UCSD-AML1 (cell line): ENCODE measurements around the gene U2AF2.

Experiments
- DNase-seq: peaks from one replicate; lab custom pipeline; 2025; ENCODE audit not compliant: unreplicated experiment; lab: John Stamatoyannopoulos, UW

The U2AF2 gene

DNA sequence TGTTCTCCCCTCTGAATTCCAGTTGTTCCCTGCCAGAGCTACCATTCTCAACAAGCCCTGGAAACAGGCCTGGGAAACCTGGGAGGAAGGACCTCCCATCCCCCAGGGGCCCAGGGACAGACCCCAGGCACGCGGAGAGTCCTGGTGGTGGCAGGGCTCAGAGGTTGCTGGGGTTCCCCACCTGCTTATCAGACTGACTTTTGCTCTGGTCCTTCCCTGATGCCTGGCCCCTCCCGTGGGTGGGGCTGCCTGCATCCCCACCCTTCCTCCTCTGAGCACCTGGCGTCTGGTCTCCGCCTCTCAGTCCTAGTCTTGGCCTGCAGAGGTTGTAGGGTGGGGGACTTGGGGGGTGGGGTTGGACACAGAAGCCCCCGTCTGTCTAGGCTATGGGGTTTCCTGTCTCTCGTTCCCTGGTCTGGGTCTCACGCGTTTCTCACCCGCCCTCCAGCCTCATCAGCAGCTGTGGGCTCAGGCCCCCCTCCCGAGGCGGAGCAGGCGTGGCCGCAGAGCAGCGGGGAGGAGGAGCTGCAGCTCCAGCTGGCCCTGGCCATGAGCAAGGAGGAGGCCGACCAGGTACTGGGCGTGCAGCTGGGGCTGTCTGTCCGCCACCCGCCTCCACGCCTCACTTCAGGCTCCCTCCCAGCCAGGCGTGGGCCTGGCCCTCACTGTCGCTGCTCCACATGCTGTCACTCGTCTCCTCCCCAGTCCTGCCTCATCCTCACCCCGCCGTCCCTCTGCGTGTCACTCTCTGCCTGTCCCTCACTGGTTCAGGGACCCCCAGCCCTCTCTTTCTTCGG is 33.8 kb downstream of the U2AF2 start:
- DNase-seq: no peak

DNA sequence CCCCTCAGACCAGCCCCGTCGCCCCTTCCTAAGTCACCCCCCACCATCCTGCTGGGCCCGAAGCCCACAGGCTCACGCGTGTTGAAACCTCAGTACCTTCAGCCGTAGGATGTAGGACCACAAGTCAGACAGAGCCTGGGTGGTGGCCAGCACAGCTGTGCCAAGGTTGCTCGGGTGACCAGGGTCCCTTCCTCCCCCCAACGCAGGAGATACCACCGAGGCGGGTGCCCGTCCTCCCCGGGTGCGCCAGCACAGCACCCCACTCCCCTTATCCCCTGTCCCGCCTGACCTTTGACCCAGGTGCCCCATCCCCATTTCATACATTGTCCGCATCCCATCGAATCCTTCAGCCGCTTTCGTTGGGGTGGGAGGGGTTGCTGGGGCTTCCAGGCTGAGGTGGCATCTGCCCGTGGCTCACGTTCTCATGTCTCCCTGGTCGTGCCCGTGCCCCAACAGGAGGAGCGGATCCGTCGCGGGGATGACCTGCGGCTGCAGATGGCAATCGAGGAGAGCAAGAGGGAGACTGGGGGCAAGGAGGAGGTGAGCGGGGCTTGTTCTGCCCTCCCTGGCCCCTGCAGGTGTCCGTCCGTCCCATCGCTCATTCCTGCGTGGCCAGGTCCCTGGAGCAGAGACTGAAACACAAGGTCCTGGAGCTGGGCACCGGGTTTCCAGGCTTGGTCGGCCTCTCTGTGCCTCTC is 34.7 kb downstream of the U2AF2 start:
- DNase-seq: no peak

DNA sequence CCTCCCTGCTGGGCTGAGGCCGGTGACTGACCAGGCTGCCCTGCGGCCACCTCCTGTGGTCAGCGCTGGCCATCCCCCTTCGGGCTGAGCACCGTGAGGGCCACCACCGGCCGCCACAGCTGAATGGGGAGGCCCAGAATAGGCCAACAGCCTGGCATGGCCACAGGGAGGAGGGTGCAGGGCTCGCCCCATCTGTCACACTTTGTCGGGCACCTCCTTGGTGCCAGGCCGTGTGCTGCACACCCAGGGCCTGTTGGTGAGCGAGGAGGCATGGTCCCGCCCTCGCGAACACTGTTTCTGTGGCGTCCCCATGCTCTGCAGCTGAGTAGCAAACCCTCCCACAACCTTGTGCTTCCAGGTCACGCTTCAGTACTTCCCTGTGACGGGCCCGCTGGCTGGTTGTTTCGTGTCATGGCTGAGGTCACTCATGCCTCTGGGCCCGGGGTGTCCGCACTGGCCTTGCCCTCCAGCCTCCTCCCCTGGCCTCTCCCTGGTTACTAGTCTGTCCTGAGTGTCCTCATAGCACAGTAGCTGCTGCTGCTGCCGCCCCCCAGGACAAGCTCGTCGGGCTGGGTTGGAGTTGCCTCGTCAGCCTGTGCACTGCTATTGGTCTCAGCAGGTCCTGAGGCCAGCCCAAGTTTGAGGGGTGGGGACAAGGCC is 35.4 kb downstream of the U2AF2 start:
- no peak for DNase-seq

DNA sequence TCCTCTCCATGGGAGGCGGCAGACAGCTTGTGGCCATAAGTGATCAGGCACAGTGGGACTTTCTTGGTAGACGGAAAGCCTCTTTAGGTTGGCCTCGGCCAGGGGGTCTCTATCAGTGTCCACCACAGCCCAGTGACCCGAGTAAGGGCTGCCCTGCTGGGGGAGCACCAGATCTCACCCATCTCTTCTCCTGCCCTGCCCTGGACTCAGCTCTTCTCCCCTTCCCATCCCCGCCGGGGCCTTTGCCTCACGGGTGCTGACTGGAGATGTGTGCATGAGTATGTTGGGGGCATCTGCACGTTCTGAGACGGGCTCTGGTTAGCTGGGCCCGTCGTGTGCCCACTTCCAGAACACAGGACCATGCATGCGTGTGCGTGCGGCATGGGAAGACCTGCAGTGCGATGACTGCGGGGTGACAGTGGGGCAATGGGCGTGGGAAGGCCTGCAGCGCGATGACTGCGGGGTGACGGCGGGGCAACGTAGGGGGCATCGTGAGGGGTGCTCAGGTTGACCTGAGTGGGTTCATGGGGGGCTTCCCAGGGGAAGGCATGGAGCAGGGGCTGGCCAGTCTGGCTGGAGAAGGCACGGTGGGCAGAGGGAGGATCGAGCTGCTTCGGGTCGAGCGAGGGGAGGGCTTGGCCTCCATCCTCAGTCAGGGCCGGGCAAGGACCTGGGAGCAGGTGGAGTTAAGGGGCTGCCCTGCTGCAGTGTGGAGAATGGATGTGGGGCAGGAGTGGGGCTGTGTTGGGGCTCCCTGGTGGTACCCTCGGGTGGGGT is 36.1 kb downstream of the U2AF2 start:
- no peak for DNase-seq

DNA sequence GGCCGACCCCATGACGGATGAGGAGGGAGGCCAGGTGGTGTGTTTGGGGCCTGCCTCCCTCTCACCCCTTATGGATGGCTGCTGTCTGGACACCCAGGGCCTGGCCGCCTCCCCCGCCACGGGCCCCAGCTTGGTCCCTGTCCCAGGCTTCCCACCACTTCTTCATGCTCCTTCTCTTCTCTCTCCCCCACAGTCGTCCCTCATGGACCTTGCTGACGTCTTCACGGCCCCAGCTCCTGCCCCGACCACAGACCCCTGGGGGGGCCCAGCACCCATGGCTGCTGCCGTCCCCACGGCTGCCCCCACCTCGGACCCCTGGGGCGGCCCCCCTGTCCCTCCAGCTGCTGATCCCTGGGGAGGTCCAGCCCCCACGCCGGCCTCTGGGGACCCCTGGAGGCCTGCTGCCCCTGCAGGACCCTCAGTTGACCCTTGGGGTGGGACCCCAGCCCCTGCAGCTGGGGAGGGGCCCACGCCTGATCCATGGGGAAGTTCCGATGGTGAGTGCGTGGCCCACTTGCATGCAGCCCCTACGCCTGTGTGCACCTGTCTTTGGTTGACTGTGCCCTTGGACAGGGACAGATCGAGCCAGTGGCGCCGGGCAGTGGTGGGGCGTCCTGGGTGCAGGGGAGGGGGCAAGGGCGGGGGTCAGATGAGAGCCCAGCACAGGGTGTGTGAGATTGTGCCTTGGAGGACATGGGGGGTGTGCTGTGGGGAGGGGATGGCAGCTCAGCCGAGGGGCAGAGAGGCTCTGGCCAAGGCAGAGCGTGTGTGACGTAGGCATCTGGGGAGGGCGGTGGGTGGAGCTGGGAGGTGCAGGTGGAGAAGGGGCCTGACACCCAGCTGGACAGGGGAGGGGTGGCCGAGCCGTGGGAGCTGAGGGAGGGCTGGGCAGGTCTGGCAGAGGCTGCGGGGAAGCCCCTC is 37.0 kb downstream of the U2AF2 start:
- no peak for DNase-seq

DNA sequence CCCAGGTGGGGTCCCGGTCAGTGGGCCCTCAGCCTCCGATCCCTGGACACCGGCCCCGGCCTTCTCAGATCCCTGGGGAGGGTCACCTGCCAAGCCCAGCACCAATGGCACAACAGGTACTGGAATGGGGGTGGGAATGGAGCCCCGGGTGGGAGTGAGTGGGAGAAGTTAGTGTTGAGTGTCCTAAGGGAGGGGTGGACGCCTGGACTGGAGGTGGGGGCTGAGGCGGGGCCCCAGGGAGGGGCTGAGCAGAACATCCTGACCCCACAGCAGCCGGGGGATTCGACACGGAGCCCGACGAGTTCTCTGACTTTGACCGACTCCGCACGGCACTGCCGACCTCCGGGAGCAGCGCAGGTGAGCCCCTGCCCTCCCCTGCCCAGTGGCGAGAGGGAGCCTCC is 37.8 kb downstream of the U2AF2 start:
- no peak for DNase-seq

DNA sequence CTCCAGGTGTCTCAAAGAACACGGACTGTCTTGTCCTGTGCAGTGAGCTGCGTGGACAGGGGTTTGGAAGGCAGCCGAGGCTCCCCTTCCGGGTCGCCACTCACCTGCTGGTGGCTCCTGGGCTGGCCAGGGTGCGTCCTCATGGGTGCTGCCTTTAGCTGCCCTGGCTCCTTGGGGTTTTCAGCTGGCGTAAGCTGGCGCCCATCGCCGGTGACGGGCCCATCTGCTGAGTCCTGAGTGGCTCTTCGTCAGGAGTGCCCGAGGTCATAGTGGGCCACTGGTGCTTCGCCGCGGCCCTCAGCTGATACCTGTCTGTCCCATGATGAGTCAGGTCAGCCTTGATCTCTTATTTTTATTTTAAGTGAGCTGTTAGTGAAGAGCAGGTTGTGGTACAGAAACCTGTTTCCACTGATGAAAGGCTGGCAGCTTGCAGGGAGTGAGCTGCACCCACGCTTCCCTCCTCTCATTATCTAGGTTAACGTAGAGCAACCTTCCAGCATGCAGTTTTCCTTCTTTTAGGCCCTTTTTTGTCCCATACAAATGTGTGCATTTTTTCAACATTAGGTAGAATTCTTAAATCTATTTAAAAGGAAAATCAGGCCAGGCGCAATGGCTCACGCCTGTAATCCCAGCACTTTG is 38.6 kb downstream of the U2AF2 start:
- DNase-seq: no peak

DNA sequence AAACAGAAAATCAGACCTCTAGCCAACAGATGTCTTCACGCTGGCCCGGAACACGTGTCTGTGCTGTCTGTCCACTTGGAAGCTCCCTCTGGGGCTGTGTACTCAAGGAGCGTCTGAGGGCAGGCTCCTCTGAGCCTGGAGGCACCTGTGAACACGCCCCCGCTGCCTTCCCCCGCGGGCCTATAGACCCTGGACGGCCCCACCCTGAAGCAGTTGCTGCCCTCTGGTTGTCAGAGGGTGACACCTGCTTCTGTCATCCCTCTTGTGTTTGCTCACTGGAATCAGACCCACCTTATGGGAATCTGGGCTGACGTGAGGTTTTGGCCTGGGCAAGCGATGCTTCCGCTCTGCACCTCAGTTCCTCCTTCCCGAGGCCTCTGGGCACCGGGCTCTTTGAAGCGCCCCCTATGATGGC is 39.4 kb downstream of the U2AF2 start:
- DNase-seq: no peak

DNA sequence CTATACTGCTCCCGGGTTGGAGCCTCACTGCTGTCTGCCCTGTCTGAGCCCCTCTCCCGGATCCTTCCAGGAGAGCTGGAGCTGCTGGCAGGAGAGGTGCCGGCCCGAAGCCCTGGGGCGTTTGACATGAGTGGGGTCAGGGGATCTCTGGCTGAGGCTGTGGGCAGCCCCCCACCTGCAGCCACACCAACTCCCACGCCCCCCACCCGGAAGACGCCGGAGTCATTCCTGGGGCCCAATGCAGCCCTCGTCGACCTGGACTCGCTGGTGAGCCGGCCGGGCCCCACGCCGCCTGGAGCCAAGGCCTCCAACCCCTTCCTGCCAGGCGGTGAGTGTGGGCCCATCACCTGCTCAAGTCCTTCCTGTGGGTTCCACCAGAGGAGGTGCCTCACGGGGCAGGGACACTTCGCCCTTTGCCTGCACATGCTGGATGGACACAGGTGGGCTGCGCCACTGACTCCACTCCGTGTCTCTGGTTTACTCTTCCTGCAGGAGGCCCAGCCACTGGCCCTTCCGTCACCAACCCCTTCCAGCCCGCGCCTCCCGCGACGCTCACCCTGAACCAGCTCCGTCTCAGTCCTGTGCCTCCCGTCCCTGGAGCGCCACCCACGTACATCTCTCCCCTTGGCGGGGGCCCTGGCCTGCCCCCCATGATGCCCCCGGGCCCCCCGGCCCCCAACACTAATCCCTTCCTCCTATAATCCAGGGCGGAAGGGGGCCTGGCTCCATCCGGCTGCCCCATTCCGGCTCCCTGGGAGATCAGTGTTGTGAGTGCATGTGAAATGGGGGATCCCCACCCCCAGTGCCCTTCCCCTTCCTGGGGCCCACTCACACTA is 40.0 kb downstream of the U2AF2 start:
- DNase-seq: no peak

DNA sequence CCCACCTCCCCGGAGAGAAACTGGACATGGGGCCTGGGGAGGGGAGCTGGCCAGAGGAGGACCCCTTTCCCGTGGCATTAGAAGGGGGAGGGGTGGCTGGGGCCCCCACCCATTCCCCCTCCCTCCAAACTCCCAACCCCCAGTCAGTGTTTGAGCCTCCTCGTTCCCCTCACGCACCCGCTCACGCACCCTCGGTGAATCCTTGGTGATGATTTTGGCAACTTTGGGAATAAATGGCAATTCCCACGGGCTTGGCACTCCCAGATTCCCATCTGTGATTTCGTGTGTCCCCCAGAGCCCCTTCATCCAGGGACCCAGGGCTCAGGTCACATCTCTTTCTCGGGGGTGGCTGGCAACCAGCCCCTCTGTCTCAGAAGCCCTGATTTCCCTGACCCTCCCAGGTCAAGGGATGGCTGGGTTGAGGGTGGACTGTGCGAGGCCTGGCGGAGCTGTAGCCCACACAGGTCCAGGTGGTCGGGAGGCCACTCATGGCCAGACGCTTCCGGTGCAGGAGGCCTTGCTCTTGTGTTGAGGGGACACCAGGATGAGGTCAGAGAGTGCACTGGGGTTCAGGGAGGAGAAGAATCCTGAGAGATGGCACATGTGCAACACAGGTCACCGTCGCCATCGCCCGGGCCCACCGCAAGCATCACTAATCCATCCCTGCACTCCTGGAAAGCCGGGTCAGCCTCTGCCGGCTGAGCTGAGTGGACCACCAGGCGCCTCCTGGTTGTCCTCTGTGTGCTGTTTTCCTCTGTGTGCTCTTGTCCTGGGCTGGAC is 40.9 kb downstream of the U2AF2 start:
- no peak for DNase-seq

DNA sequence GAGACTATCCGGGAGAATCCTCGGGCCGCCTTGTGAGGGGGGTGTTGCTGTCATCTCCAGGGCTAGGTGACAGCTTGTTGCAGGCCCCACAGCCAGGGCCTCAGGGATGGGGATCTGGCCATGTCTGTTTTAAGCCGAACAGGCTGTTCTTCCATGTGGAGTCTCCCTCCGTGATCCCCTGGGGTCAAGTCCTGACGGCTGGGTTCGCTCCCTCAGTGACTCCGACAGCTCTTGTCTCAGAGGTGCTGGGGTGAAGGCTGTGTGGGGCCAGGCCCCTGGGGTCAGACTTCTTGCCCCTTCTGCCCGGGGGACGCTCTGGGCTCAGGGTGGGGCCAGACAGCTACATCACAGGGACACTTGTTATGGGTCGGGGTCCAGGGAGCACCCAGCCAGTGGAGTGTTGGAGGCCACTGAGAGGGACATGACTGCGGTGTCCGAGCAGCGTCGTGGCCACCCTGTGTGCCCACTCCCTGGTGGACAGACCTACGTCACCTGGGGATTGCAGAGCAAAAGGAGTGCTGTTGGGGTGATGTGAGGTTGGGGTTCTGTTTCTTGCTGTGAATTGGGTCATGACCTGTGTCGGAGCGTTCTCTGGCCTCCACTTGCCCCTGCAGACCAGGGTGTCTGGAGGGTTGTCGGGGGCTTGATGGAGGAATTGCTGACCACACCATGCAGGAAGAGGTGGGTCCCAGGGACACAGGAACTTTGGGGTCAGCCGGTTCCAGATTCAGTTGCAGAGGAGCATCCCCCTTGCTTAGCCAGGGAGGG is 41.6 kb downstream of the U2AF2 start:
- DNase-seq: no peak

DNA sequence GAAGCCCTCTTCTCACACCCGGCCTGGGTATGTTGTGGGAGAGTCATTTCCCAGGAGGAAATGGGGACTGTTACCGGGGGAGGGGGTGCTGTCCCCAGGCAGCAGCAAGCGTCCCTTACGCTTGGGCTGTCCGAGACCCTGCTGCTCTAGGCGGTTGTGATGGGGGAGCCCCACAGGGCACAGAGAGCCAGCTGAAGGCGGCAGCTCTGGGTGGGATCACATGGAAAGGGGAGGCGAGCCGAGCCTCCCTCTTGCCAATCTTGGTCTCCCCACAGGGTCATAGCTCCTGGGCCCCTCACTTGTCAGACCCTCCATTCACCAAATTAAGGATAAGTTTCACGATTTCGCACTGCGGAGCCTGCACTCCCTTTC is 42.2 kb downstream of the U2AF2 start:
- DNase-seq: no peak

DNA sequence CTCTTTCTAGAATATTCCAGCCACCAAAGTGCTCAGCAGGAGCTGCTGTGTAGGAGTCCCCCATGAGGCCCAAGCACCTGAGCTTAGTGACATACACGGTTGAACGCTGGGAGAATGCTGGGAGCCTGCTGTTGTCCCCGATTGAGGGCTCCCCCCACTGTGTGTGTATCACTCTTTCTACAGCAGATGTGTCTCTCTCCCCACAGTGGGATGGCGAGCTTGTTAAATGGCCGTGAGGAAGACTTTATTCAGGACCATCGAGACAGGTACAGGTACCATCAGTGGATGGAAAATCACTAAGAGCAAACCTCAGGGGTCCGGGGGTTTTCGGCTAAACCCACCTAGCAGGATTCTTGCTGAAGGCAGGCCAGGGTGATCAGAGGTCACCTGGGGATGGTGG is 42.9 kb downstream of the U2AF2 start:
- DNase-seq: no peak

DNA sequence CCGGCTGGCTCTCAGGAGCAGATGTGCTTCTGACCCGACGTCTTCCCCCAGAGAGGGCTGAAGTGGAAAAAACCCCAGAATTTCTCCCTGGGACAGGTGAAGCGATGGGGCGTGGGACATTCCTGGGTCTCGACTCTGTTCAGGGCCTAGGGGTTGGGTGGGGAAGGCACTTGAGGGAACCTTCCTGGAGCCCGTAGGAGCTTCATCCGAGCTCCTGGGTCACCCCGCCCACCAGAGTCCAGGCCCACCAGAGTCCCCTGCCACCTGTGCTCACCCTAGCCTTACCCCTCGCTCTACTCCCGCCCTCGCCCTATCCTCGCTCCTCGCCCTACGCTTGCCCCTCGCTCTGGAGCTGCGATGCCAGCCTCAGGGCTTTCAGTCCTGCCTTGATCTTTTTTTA is 43.4 kb downstream of the U2AF2 start:
- DNase-seq: no peak

DNA sequence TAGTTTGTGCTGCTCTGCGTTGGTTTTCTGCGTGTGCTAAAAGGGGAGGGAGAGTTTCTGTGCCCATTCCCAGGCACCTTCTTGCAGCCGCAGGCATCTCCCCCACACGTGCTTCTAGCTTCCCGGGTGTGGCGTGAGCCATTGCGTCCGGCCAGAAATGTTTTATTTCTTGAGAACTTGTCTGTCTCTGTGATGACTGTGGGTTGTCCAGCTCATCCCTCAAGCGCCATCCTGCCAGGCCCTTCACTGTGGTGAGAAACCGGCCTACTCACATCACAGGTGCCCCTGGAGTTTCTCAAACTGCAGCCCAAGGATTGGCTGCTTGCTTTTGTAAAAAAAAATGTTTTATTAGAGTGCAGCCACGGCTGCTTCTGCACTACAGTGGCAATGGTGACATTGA is 44.4 kb downstream of the U2AF2 start:
- no peak for DNase-seq

DNA sequence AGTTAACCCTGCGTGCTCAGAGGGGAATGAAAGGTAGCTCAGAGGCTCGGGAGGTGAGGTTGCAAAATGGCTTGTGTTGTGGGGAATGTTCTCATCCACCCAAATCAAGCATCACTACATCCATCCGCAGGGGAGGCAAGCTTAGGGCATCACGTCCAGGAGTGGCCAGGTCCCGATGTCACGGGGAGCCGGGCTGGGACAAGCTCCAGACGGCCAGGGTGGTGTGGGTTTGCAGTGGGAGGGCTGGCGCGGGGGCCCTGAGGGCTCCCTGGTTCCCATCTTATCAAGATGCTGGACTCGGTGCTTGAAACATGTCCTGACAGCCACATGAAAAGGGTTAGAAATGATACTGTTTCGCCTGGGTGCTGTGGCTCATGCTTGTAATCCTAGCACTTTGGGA is 46.0 kb downstream of the U2AF2 start:
- DNase-seq: no peak

DNA sequence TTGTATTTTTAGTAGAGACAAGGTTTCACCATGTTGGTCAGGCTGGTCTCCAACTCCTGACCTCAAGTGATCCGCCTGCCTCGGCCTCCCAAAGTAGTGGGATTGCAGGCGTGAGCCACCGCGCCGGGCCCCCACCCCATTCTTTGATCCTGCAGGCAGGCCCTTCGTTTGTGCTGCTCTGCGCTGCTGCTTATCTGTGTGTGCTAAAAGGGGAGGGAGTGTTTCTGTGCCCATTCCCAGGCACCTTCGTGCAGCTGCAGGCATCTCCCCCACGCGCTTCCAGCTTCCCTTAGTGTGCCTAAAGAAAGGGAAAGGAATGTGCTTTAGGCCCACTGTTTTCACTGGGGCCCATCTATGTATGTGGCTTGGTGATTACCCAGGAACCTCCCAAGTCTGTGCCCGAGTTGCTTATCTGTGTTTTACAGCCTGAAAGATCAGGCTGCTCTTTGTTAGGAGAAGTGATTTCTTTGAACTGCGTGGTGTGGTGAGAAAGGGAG is 47.3 kb downstream of the U2AF2 start:
- DNase-seq: no peak
